Heart right ventricle (tissue), 16 donors: Measurements from ENCODE around the gene FRK. TPM values are rescaled to one million over a fixed set of nuclear protein-coding genes. Genes with fewer than 3 reads are reported as not detected.
"Not testable (repeated sequence)": the region's sequence is repeated elsewhere in the genome, so short reads cannot be mapped to it uniquely, and the experiment has no call there.

Experiments
- ATAC-seq, 8 donors: fragments of 200-7000 bp; cut with Tn5 transposase; one replicate each; pipeline ENCODE4 v1.9.1; 2020; ENCODE audit warnings: mild to moderate bottlenecking in 8 of 8, moderate library complexity in 8 of 8, moderate number of reproducible peaks in 1 of 8
- DNase-seq, 2 donors: peaks; one replicate each; pipeline ENCODE4 v3.0.0-alpha.2; 2020
- H3K27ac ChIP-seq, 10 donors: fragments of 200-600 bp; sonication (generic) in 2 of 10; one replicate each; pipeline versions ENCODE4 v1.5.0 to v1.8.0; 2020 to 2022; ENCODE audit warnings: mild to moderate bottlenecking in 3 of 10
- H3K27me3 ChIP-seq, 7 donors: fragments of 200-600 bp; one replicate each; pipeline ENCODE4 v1.8.0; 2021 to 2022; ENCODE audit warnings: mild to moderate bottlenecking in 2 of 7
- H3K36me3 ChIP-seq, 9 donors: fragments of 200-600 bp; sonication (generic) in 1 of 9; one replicate each; pipeline versions ENCODE4 v1.5.0 to v1.8.0; 2020 to 2022; ENCODE audit warnings: mild to moderate bottlenecking in 2 of 9
- H3K4me1 ChIP-seq, 9 donors: fragments of 200-600 bp; sonication (generic) in 1 of 9; one replicate each; pipeline versions ENCODE4 v1.5.0 to v1.8.0; 2020 to 2022; ENCODE audit warnings: mild to moderate bottlenecking in 4 of 9
- H3K4me3 ChIP-seq, 10 donors: fragments of 200-600 bp; sonication (generic) in 2 of 10; one replicate each; pipeline versions ENCODE4 v1.5.0 to v1.8.0; 2020 to 2022; ENCODE audit warnings: mild to moderate bottlenecking in 7 of 10, moderate library complexity in 2 of 10
- H3K9me3 ChIP-seq, 11 donors: fragments of 200-600 bp in 10 of 11; sonication (generic) in 2 of 11; one replicate each; pipeline versions ENCODE4 v1.5.0 to v1.8.0; 2013 to 2022; ENCODE audit warnings: mild to moderate bottlenecking in 2 of 11, control low read depth in 1 of 11, moderate library complexity in 1 of 11
- CTCF ChIP-seq, 9 donors: fragments of 200-600 bp; sonication (generic) in 2 of 9; IDR thresholded peaks; one replicate each; pipeline versions ENCODE4 v1.5.0 to v1.8.0; 2021 to 2022; ENCODE audit warnings: antibody characterized with exemption in 9 of 9, mild to moderate bottlenecking in 5 of 9, moderate library complexity in 1 of 9
- WGBS, 2 donors: extraction: QIAGEN DNeasy Blood & Tissue Kit; methylation state at CpG; one replicate each; pipeline ENCODE4 v1.1.7; 2013; ENCODE audit warnings: inconsistent platforms in 1 of 2; 5-methylcytosine and 5-hydroxymethylcytosine counted together
- intact Hi-C, 10 donors: fragments of 100-400 bp; cut with DNase I; formaldehyde crosslinking; loops; one replicate each; pipeline versions ENCODE4 v1.11.1 to v1.14.2; 2022
- polyA plus RNA-seq, 2 donors: library from polyadenylated mRNA; stranded (reverse); fragments of 200-250 nt; gene quantifications; one replicate each; pipeline ENCODE4 v1.2.3, GENCODE V29; 2013
- total RNA-seq, 10 donors: library from RNA; stranded (reverse); fragmentation: NEBNext Ultra II Directional in 3 of 10; extraction: Animal tissue kit (Norgen Biotek cat#: 25700) in 3 of 10; gene quantifications; one replicate each; pipeline versions ENCODE4 v1.2.1 to v1.2.4, GENCODE V29; 2021 to 2023
- donor health status: Arrhythmogenic right ventricular cardiomyopathy.
- donor health status: ischemic (EF 13 %, LVEDD 7.1; RV severe dilation, severe dysfunction).
- donor health status: healthy with polysubstance abuse.
- donor health status: DM: no; HTN: yes; CAD: no.
- donor health status: DM: no; HTN: no; CAD: no.
- donor health status: ischemic (EF 25% LVEDD 6.9; RV normal size, moderate dysfunction).
- donor health status: ischemic (EF 25% LVEDD 5.7; RV mildly dilated, moderate dysfunction).
- donor health status: healthy.
- donor health status: DM: yes; HTN: yes; CAD: no.
- donor health status: Ischemic cardiomyopathy.
- donor health status: ischemic (EF 35%, LVEDD 5.7; RV mildly dilated, moderate dysfunction).
- donor health status: nonischemic (EF 11% LVEDD 7.7; RV severe dilation, severe dysfunction).
- donor health status: DM: yes; HTN: yes; CAD: no.
- donor health status: PGD.
- donor health status: ischemic (EF 29% LVEDD 5.4; RV normal size, mild dysfunction).
- donor health status: nonischemic (EF 23%, LVEDD 6.1; RV moderate dilation, normal function).

The FRK gene
- total and polyA plus RNA-seq, 12 donors: 0.61 to 10.6 (median 6.6) TPM

- H3K27me3 ChIP-seq: no peaks in the 10 kb centered on the region
- no peaks in the 10 kb centered on the region for H3K4me1 ChIP-seq
- TF ChIP-seq CTCF (IDR thresholded peaks at IDR 0.05): no peak
- ATAC-seq (no peak), DNase-seq (no peak)
- peaks cover 0 to 31% (median under 1%) of the 10 kb centered on the region in 11 donors for H3K9me3 ChIP-seq
- WGBS, 2 donors: 78 to 89% methylated on average over 1 of the region's 1 CpG
- no peak overlapping the region for H3K4me3 ChIP-seq
- peaks cover 0 to 43% (median 0%) of the 10 kb centered on the region in 9 donors for H3K36me3 ChIP-seq
- intact Hi-C loops: no loop called here
- no peak overlapping the region for H3K27ac ChIP-seq
Measured at GRCh38 chr6:115945306-115945705, 115.4 kb downstream of the FRK start.

GRCh38 chr6:115944829-115945228, 115.9 kb downstream of the FRK start:
- H3K27me3 ChIP-seq, intact Hi-C loops, H3K27ac ChIP-seq, DNase-seq, H3K4me3 ChIP-seq, ATAC-seq, H3K4me1 ChIP-seq: not testable (repeated sequence)
- H3K9me3 ChIP-seq: peaks cover 0 to 31% (median 5%) of the 10 kb centered on the region in 11 donors
- peaks cover 0 to 43% (median 0%) of the 10 kb centered on the region in 9 donors for H3K36me3 ChIP-seq

DNA sequence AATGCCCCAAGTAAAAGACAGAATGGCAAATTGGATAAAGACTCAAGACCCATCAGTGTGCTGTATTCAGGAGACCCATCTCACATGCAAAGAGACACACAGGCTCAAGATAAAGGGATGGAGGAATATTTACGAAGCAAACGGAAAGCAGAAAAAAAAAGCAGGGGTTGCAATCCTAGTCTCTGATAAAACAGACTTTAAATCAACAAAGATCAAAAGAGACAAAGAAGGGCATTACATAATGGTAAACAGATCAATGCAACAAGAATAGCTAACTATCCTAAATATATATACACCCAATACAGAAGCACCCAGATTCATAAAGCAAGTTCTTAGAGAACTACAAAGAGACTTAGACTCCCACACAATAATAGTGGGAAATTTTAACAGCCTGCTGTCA, 123.2 kb downstream of the FRK start:
- H3K4me1 ChIP-seq, intact Hi-C loops, H3K27ac ChIP-seq, ATAC-seq, H3K4me3 ChIP-seq, DNase-seq, H3K27me3 ChIP-seq: not testable (repeated sequence)
- Histone ChIP-seq H3K9me3 (peaks cover 0 to 20% (median 5%) of the 10 kb centered on the region in 11 donors), H3K36me3 (peaks cover 0 to 25% (median 0%) of the 10 kb centered on the region in 9 donors)
- 82 to 87% methylated on average over 2 of the region's 2 CpGs for WGBS, 2 donors

- Histone ChIP-seq H3K36me3 (peaks cover 0 to 6% (median 0%) of the 10 kb centered on the region in 9 donors), H3K4me1 (peaks cover 0 to 6% (median 0%) of the 10 kb centered on the region in 9 donors), H3K9me3 (peaks cover 0 to 14% (median 5%) of the 10 kb centered on the region in 11 donors), H3K27me3 (no peaks in the 10 kb centered on the region), H3K27ac (no peak overlapping the region), H3K4me3 (no peak overlapping the region)
- intact Hi-C loops: no loop called here
- DNase-seq: no peak
- no peak for TF ChIP-seq CTCF (IDR thresholded peaks at IDR 0.05)
- 69 to 79% methylated on average over 8 of the region's 8 CpGs for WGBS, 2 donors
- no peak for ATAC-seq
Measured at GRCh38 chr6:115935361-115935760, 125.3 kb downstream of the FRK start.

GRCh38 chr6:115934829-115935228, 125.9 kb downstream of the FRK start:
- 95 to 100% methylated on average over 2 of the region's 2 CpGs for WGBS, 2 donors
- H3K4me1 ChIP-seq: peaks cover 0 to 6% (median 0%) of the 10 kb centered on the region in 9 donors
- no peak for ATAC-seq
- TF ChIP-seq CTCF (IDR thresholded peaks at IDR 0.05): no peak
- H3K27ac ChIP-seq: no peak overlapping the region
- H3K9me3 ChIP-seq: peaks cover 0 to 8% (median 0%) of the 10 kb centered on the region in 11 donors
- intact Hi-C loops: no loop called here
- H3K36me3 ChIP-seq: peaks cover 0 to 6% (median 0%) of the 10 kb centered on the region in 9 donors
- H3K4me3 ChIP-seq: no peak overlapping the region
- H3K27me3 ChIP-seq: no peaks in the 10 kb centered on the region
- DNase-seq: no peak
